ACC112 (cell line): ENCODE measurements around the gene HBM.

Experiments
- H2AFZ ChIP-seq: fragments of 200-600 bp; sonication (generic); one replicate; pipeline ENCODE4 v1.6.0; 2017; ENCODE audit warnings: antibody characterized with exemption, low read length; ENCODE audit not compliant: unreplicated experiment
- H3K27ac ChIP-seq: fragments of 200-600 bp; sonication (generic); 2 replicates; pipeline ENCODE4 v1.5.1; 2014; ENCODE audit warnings: low read depth, mild to moderate bottlenecking, antibody characterized with exemption, low read length, moderate library complexity
- H3K27me3 ChIP-seq: fragments of 200-600 bp; sonication (generic); 2 replicates; pipeline ENCODE4 v1.6.1; 2014; ENCODE audit warnings: mild to moderate bottlenecking, antibody characterized with exemption, low read length, moderate library complexity, mixed read lengths; ENCODE audit not compliant: insufficient read depth
- H3K36me3 ChIP-seq: fragments of 200-600 bp; sonication (generic); 2 replicates; pipeline ENCODE4 v1.6.1; 2016; ENCODE audit warnings: mild to moderate bottlenecking, antibody characterized with exemption, low read length, moderate library complexity, mixed read lengths; ENCODE audit not compliant: insufficient read depth
- H3K4me1 ChIP-seq: fragments of 200-600 bp; sonication (generic); one replicate; pipeline ENCODE4 v1.6.1; 2016; ENCODE audit warnings: low read length, mixed read lengths; ENCODE audit not compliant: insufficient read depth, unreplicated experiment, control insufficient read depth
- H3K4me3 ChIP-seq: fragments of 200-600 bp; sonication (generic); 2 replicates; pipeline ENCODE4 v1.5.1; 2014; ENCODE audit warnings: mild to moderate bottlenecking, low read depth, low read length
- H3K79me2 ChIP-seq: fragments of 200-600 bp; sonication (generic); one replicate; pipeline ENCODE4 v1.6.0; 2016; ENCODE audit warnings: low read length; ENCODE audit not compliant: control insufficient read depth, unreplicated experiment, insufficient read depth

The HBM gene

DNA sequence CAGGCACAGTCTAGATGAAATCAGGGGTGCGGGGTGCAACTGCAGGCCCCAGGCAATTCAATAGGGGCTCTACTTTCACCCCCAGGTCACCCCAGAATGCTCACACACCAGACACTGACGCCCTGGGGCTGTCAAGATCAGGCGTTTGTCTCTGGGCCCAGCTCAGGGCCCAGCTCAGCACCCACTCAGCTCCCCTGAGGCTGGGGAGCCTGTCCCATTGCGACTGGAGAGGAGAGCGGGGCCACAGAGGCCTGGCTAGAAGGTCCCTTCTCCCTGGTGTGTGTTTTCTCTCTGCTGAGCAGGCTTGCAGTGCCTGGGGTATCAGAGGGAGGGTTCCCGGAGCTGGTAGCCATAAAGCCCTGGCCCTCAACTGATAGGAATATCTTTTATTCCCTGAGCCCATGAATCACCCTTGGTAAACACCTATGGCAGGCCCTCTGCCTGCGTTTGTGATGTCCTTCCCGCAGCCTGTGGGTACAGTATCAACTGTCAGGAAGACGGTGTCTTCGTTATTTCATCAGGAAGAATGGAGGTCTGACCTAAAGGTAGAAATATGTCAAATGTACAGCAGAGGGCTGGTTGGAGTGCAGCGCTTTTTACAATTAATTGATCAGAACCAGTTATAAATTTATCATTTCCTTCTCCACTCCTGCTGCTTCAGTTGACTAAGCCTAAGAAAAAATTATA, 12.3 kb downstream of the HBM start:
- Histone ChIP-seq H3K27me3 (peaks cover 48% of the 10 kb centered on the region), H3K4me3 (no peak overlapping the region), H3K79me2 (no peaks in the 10 kb centered on the region), H3K36me3 (no peaks in the 10 kb centered on the region), H3K4me1 (no peaks in the 10 kb centered on the region), H2AFZ (no peak overlapping the region), H3K27ac (no peak overlapping the region)

- Histone ChIP-seq H3K27me3 (peaks cover 43% of the 10 kb centered on the region), H3K36me3 (no peaks in the 10 kb centered on the region), H3K4me3 (no peak overlapping the region), H3K4me1 (no peaks in the 10 kb centered on the region), H3K79me2 (no peaks in the 10 kb centered on the region), H2AFZ (no peak overlapping the region), H3K27ac (no peak overlapping the region)
These were observed 12.9 kb downstream of the HBM start for GRCh38 chr16:178668-179015.

DNA sequence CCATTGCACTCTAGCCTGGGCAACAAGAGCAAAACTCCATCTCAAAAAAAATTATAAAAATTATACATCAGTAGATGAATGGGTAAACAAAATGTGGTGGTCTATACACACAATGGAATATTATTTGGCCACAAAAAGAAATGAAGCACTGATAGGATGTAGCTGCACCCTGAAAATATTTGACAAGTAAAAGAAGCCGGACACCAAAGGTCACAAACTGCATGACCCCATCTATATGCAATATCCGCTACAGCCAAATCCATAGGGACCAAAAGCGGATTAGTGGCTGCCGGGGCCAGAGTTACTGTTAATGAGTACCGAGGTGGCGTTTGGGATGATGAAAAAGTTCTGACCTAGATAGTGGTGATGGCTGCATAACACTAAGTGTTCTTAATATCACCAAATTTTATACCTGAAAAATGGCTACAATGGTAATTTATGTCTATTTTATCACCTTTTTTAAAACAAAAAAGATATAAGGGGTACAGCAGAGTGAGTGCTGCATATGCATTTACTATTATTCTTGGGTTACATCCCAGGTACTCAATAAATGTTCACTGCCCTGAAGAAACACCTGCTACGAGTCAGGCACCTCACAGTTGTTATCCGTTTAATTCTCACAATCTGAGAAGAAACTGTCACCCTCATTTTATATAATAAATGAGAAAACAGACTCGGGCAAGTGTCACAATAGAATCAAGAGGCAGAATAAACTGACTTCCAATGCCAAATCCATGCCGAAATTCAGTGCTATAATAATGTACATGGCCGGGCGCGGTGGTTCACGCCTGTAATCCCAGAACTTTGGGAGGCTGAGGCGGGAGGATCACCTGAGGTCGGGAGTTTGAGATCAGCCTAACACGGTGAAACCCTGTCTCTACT, 13.7 kb downstream of the HBM start:
- peaks cover 42% of the 10 kb centered on the region for H3K27me3 ChIP-seq
- peak overlapping the region; percentile 74 for H3K4me3 ChIP-seq
- no peaks in the 10 kb centered on the region for H3K79me2 ChIP-seq
- no peak overlapping the region for H3K27ac ChIP-seq
- no peak overlapping the region for H2AFZ ChIP-seq
- H3K4me1 ChIP-seq, result no peaks in the 10 kb centered on the region
- no peaks in the 10 kb centered on the region for H3K36me3 ChIP-seq

GRCh38 chr16:180101-180675, 14.4 kb downstream of the HBM start, which contains the start of gene HBQ1:
Gene HBQ1 (plus strand): TSS chr16:180459. CDS start chr16:180487, 28 bp downstream.
- H2AFZ ChIP-seq, result peak within 1 kb of the TSS; percentile 43
- no peaks in the 10 kb centered on the region for H3K4me1 ChIP-seq
- H3K79me2 ChIP-seq, result no peaks in the 10 kb centered on the region
- H3K36me3 ChIP-seq, result no peaks in the 10 kb centered on the region
- H3K27ac ChIP-seq, result no peak within 1 kb of the TSS
- peak within 1 kb of the TSS; percentile 74 for H3K4me3 ChIP-seq
- peaks cover 34% of the 10 kb centered on the region for H3K27me3 ChIP-seq

DNA sequence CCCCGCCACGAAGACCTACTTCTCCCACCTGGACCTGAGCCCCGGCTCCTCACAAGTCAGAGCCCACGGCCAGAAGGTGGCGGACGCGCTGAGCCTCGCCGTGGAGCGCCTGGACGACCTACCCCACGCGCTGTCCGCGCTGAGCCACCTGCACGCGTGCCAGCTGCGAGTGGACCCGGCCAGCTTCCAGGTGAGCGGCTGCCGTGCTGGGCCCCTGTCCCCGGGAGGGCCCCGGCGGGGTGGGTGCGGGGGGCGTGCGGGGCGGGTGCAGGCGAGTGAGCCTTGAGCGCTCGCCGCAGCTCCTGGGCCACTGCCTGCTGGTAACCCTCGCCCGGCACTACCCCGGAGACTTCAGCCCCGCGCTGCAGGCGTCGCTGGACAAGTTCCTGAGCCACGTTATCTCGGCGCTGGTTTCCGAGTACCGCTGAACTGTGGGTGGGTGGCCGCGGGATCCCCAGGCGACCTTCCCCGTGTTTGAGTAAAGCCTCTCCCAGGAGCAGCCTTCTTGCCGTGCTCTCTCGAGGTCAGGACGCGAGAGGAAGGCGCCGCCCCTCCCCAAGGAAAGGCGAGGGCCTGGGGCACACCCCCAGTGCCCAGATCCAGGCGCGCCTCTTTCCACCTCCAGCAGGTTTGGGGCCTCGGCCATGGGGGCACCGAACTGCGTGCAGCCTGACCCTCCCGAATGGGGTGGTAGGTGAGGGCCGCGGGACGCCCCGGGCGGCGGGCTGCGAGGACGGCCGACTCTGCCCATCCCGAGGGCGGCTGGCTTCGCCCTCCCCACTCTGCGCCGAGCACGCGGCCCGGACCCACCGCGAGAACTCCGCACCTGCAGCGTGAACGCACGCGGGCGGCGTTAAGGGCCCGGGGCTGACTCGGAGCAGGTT, 15.1 kb downstream of the HBM start:
- H3K27me3 ChIP-seq, result peaks cover 29% of the 10 kb centered on the region
- H3K79me2 ChIP-seq, result no peaks in the 10 kb centered on the region
- H2AFZ ChIP-seq, result peak overlapping the region; percentile 43
- no peaks in the 10 kb centered on the region for H3K4me1 ChIP-seq
- peak overlapping the region; percentile 74 for H3K4me3 ChIP-seq
- H3K27ac ChIP-seq, result no peak overlapping the region
- H3K36me3 ChIP-seq, result no peaks in the 10 kb centered on the region

DNA sequence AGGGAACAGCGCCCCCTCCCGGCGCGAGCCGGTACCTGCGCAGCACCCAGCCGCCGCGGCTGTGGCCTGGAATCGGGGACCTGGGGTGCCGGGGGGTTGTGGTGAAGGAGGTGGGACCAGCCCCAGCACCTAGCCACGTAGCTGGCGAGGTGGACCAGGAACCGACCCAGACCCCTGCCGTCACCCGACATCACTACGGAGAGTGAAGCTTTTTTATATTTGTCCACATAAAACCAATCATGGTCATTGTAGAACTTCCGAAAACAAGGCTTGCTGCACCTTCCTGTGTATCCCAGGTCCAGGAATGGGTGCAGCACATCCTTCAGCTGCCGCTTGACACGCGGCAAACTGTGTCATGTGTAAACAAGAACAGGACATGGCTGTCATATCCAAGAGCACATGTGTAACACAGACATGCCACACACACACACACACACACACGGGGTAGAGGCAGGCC, 15.8 kb downstream of the HBM start:
- no peak overlapping the region for H3K27ac ChIP-seq
- no peaks in the 10 kb centered on the region for H3K4me1 ChIP-seq
- no peak overlapping the region; the same call in 1 of the 2 replicates for H3K4me3 ChIP-seq
- H3K27me3 ChIP-seq, result peaks cover 29% of the 10 kb centered on the region
- no peak overlapping the region for H2AFZ ChIP-seq
- no peaks in the 10 kb centered on the region for H3K79me2 ChIP-seq
- no peaks in the 10 kb centered on the region for H3K36me3 ChIP-seq

GRCh38 chr16:183005-183404, 17.2 kb downstream of the HBM start:
- H2AFZ ChIP-seq, result no peak overlapping the region
- H3K27ac ChIP-seq, result no peak overlapping the region
- H3K4me1 ChIP-seq, result no peaks in the 10 kb centered on the region
- H3K4me3 ChIP-seq, result no peak overlapping the region
- no peaks in the 10 kb centered on the region for H3K79me2 ChIP-seq
- H3K36me3 ChIP-seq, result 0 out of 2 replicates have a peak, but pooled peaks cover 4% of the 10 kb centered on the region
- H3K27me3 ChIP-seq, result peaks cover 18% of the 10 kb centered on the region

GRCh38 chr16:185213-185612, 19.4 kb downstream of the HBM start:
- Histone ChIP-seq H3K4me1 (no peaks in the 10 kb centered on the region), H2AFZ (no peak overlapping the region), H3K27me3 (no peaks in the 10 kb centered on the region), H3K27ac (no peak overlapping the region), H3K79me2 (no peaks in the 10 kb centered on the region), H3K4me3 (no peak overlapping the region), H3K36me3 (peaks cover 19% of the 10 kb centered on the region; the same call in 1 of the 2 replicates)

DNA sequence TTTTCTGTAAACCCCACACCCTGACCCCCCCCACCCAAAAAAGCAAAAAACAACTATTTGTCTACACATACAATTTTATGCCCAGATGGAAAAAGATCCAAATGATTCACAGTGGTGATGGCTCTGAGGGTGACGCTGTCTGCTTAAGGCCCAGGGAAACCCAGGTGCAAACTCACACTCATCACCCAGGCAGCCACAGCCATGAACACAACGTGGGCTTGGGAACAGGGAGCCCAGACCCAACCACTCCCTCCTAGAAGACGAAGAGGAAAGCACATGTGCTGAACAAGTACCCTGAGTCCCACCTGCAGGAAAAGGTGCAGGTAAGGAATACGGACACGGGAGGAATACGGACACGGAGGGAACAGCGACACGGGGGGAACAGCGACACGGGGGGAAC, 19.9 kb downstream of the HBM start:
- Histone ChIP-seq H3K27ac (no peak overlapping the region), H3K4me1 (no peaks in the 10 kb centered on the region), H3K36me3 (peaks cover 20% of the 10 kb centered on the region; the same call in 1 of the 2 replicates)

GRCh38 chr16:187330-187729, 21.6 kb downstream of the HBM start:
- Histone ChIP-seq H3K27ac (no peak overlapping the region), H3K27me3 (no peaks in the 10 kb centered on the region), H3K4me1 (no peaks in the 10 kb centered on the region), H3K36me3 (peaks cover 20% of the 10 kb centered on the region; the same call in 1 of the 2 replicates), H3K79me2 (no peaks in the 10 kb centered on the region), H2AFZ (no peak overlapping the region), H3K4me3 (no peak overlapping the region)

More for the DNA sequence above, 19.9 kb downstream of the HBM start:
- no peaks in the 10 kb centered on the region for H3K79me2 ChIP-seq
- H2AFZ ChIP-seq, result no peak overlapping the region
- no peak overlapping the region for H3K4me3 ChIP-seq
- H3K27me3 ChIP-seq, result no peaks in the 10 kb centered on the region
